Measurements from ENCODE around the gene RAB37.

Gene RAB37

GRCh38 chr17:74795327-74796020 lies 58.4 kb downstream of the RAB37 start:
- Histone ChIP-seq H3K4me3 (replicated peaks; ENCODE audit: insufficient read depth, low read length) (no peak overlapping the region), H3K27me3 (ENCODE audit: insufficient read depth, poor library complexity, severe bottlenecking) (no peaks in the 10 kb centered on the region), H3K27ac (replicated peaks) (no peak overlapping the region)
- DNase-seq (ENCODE audit: low read depth in 1 of 2, low spot score in 1 of 2): no peak
- TF ChIP-seq REST (IDR thresholded peaks at IDR 0.05; ENCODE audit: insufficient replicate concordance, low read depth): no peak
- no peak for TF ChIP-seq POLR2AphosphoS5 (IDR thresholded peaks at IDR 0.05; ENCODE audit: low read depth)
- TF ChIP-seq CTCF (IDR thresholded peaks at IDR 0.05; ENCODE audit: insufficient read depth, low read length): no peak
- no peak for TF ChIP-seq GABPA (IDR thresholded peaks at IDR 0.05; ENCODE audit: low read depth)
- TF ChIP-seq SPI1 (IDR thresholded peaks at IDR 0.05; ENCODE audit: borderline replicate concordance, low read depth): no peak

- no peak for DNase-seq (ENCODE audit: low read depth in 1 of 2, low spot score in 1 of 2)
- Histone ChIP-seq H3K27ac (replicated peaks) (no peak overlapping the region), H3K27me3 (ENCODE audit: insufficient read depth, poor library complexity, severe bottlenecking) (no peaks in the 10 kb centered on the region), H3K4me3 (replicated peaks; ENCODE audit: insufficient read depth, low read length) (no peak overlapping the region)
- TF ChIP-seq REST (IDR thresholded peaks at IDR 0.05; ENCODE audit: insufficient replicate concordance, low read depth) (no peak), GABPA (IDR thresholded peaks at IDR 0.05; ENCODE audit: low read depth) (no peak), CTCF (IDR thresholded peaks at IDR 0.05; ENCODE audit: insufficient read depth, low read length) (no peak), SPI1 (IDR thresholded peaks at IDR 0.05; ENCODE audit: borderline replicate concordance, low read depth) (no peak), POLR2AphosphoS5 (IDR thresholded peaks at IDR 0.05; ENCODE audit: low read depth) (no peak)
Observed at GRCh38 chr17:74796211-74796610, 59.2 kb downstream of the RAB37 start.

GRCh38 chr17:74796866-74797265 lies 59.8 kb downstream of the RAB37 start:
- Histone ChIP-seq H3K27ac (replicated peaks) (no peak overlapping the region), H3K4me3 (replicated peaks; ENCODE audit: insufficient read depth, low read length) (no peak overlapping the region), H3K27me3 (ENCODE audit: insufficient read depth, poor library complexity, severe bottlenecking) (no peaks in the 10 kb centered on the region)
- no peak for TF ChIP-seq POLR2AphosphoS5 (IDR thresholded peaks at IDR 0.05; ENCODE audit: low read depth)
- no peak for TF ChIP-seq REST (IDR thresholded peaks at IDR 0.05; ENCODE audit: insufficient replicate concordance, low read depth)
- TF ChIP-seq CTCF (IDR thresholded peaks at IDR 0.05; ENCODE audit: insufficient read depth, low read length): no peak
- TF ChIP-seq GABPA (IDR thresholded peaks at IDR 0.05; ENCODE audit: low read depth): no peak
- no peak for DNase-seq (ENCODE audit: low read depth in 1 of 2, low spot score in 1 of 2)

All from HL-60 (cell line).